Heart left ventricle (tissue), 13 donors: ENCODE data around the gene SPEF2.

Source experiments
- CTCF ChIP-seq, 12 donors: fragments of 200-600 bp; sonication (generic) in 4 of 12; IDR thresholded peaks; one replicate each; pipeline versions ENCODE4 v1.5.0 to v1.8.0; 2018 to 2022; ENCODE audit warnings: antibody characterized with exemption in 12 of 12, mild to moderate bottlenecking in 5 of 12
- POLR2A ChIP-seq, 2 donors: fragments of 450-650 bp; IDR thresholded peaks; one replicate each; pipeline ENCODE4 v1.6.1; 2017; ENCODE audit warnings: antibody characterized with exemption in 2 of 2, mild to moderate bottlenecking in 2 of 2, moderate library complexity in 2 of 2
- donor health status: ischemic (EF 13 %, LVEDD 7.1; RV severe dilation, severe dysfunction).
- donor health status: DM: no; HTN: yes; CAD: no.
- donor health status: DM: no; HTN: no; CAD: no.
- donor health status: ischemic (EF 25% LVEDD 6.9; RV normal size, moderate dysfunction).
- donor health status: ischemic (EF 25% LVEDD 5.7; RV mildly dilated, moderate dysfunction).
- donor health status: ischemic (EF 35%, LVEDD 5.7; RV mildly dilated, moderate dysfunction).
- donor health status: nonischemic (EF 11% LVEDD 7.7; RV severe dilation, severe dysfunction).
- donor health status: DM: yes; HTN: yes; CAD: no.
- donor health status: PGD.
- donor health status: ischemic (EF 29% LVEDD 5.4; RV normal size, mild dysfunction).
- donor health status: nonischemic (EF 23%, LVEDD 6.1; RV moderate dilation, normal function).

DNA sequence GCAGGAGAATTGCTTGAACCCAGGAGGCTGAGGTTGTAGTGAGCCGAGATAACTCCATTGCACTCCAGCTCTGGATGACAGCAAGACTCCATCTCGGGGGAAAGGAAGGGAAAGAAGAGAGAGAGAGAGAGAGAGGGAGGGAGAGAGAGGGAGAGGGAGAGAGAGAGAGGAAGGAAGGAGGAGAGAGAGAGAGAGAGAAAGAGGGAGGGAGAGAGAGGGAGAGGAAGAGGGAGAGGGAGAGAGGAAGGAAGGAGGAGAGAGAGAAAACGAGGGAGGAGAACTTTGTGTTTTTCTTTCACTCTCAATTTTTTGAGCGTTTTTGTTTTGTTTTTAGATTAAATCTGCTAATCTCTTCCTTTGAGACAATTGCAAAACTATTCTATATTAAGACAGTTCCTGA is 46.9 kb downstream of the SPEF2 start:
- TF ChIP-seq POLR2A (IDR thresholded peaks at IDR 0.05) (no peak), CTCF (IDR thresholded peaks at IDR 0.05) (no peak)
